NOMO-1 treated with DMSO at 0.1 percent for 48 hours (cell line): Measurements from ENCODE around the gene SUPT5H.

ENCODE experiments used
- DNase-seq: peaks from one replicate; lab custom pipeline; 2025; ENCODE audit not compliant: unreplicated experiment; lab: John Stamatoyannopoulos, UW

The SUPT5H gene

DNA sequence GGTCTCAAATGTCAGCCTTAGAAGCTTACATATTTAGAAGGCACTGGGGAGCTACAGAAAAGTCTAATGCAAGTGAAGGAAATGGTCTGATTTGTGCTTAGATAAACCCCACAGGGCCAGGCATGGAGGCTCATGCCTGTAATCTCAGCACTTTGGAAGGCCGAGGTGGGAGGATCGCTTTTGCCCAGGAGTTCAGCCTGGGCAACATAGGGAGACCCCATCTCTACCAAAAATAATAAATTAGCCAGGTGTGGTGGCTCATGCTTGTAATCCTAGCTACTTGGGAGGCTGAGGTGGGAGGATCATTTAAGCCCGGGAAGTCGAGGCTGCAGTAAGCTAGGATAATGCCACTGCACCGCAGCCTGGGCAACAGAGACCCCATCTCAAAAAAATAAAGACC lies 50.7 kb downstream of the SUPT5H start:
- no peak for DNase-seq

DNA sequence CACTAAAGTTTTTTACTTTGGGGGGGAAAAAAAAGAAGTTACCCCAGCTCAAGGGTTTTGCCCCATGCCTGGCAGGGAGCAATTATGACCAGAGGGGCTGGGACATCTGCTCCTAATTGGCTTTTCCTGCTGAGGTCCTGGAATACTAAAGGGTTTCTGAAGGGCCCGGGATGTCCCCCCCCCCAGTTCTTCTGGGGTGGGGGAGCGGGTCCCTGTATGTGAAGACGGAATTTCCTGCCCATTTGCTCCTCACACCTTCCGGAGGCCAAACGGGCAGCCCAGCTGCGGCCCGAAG lies 52.3 kb downstream of the SUPT5H start:
- no peak for DNase-seq

DNA sequence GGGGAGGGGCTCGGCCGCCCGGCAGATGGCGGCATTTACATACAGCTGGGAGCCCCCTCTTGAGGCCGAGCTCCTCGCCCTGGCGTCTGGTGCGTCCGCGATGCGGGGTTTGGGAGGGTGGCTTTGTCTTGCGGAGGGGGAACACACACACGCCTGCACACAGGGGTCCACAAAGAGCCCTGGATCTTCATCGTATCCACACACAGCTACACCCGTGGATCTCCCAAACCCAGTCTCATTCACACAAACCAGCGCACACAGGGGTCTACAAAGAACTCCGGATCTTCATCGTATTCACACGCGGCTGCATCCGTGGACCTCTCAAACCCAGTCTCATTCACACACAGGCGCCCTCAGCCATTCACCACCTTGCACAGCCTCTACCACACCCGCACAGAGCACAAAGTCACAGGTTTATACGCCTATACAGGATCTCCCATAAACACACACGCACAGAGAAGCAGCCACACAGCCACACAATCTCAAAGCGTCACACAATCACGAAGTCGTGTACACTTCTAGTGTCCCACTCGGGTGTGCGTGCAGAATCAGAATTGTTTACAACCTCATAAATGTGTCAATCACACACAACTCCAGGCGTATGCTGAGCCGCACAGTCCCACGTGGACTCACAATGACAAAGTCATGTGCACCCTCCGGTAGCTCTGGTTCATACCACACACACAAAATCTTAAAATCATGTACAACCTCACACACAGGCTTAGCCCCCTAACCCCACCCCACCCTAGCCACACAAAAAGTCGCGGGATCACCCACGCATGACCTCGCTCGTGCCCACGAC lies 52.8 kb downstream of the SUPT5H start:
- peak; percentile 31 for DNase-seq

DNA sequence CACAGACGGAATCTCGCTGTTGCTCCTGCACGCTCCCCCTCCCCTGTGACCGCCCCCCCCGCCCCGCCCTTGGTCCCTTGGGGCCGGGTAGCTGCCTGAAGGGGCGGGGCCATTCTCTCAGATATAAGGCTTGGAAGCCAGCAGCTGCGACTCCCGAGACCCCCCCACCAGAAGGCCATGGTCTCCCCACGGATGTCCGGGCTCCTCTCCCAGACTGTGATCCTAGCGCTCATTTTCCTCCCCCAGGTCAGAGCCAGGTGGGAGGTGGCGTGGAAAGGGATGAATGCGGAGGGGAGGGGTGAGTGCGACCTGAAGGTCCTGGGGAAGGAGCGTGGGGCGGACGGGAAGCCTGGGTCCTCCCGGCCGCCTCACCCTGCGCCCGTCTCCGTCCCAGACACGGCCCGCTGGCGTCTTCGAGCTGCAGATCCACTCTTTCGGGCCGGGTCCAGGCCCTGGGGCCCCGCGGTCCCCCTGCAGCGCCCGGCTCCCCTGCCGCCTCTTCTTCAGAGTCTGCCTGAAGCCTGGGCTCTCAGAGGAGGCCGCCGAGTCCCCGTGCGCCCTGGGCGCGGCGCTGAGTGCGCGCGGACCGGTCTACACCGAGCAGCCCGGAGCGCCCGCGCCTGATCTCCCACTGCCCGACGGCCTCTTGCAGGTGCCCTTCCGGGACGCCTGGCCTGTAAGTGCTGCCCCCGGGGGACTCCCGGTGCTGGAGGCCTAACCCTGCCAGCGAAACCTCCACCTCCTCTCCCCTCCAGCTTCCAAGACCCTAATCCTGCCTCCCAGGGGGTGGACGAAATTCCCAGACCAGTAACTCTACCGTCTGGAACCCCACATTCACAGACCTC lies 53.6 kb downstream of the SUPT5H start, which contains the start of gene DLL3:
Gene DLL3, plus strand, starts transcription at position 150 of the 845 bp plus-strand sequence. Its CDS starts 28 bp downstream, at position 178.
- no peak for DNase-seq

DNA sequence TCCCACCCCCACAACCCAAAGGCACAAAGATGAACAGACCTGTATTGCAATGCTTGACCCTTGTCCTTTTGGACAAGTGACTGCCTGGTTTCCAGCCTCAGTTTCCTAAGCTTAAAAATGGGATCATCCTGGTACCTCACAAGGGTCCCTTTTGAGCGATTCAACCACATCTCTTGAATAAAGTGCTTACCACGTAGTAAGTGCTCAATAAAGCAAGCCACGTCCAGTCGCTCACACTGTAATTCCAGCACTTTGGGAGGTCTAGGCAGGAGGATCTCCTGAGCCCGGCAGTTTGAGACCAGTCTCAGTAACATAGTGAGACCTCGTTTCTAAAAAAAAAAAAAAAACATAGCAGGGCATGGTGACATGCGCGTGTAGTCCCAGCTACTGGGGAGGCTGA lies 54.5 kb downstream of the SUPT5H start:
- DNase-seq = no peak

DNA sequence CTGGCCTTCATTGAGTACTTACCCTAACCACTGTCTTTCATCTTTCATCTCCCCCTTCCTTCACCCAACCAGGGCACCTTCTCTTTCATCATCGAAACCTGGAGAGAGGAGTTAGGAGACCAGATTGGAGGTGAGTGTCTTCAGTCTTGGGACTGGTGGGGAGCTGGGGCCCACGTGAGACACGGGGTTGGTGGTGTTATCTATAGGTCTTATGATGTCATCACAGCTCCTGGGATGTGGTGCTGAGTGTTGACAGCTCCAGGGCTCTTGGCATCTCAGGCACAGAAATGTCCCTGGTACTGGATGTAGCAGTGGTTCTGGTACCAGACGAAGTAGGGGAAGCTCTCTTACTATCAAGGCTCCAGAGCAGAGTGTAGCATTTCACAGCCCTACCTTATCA lies 55.2 kb downstream of the SUPT5H start:
- no peak for DNase-seq

DNA sequence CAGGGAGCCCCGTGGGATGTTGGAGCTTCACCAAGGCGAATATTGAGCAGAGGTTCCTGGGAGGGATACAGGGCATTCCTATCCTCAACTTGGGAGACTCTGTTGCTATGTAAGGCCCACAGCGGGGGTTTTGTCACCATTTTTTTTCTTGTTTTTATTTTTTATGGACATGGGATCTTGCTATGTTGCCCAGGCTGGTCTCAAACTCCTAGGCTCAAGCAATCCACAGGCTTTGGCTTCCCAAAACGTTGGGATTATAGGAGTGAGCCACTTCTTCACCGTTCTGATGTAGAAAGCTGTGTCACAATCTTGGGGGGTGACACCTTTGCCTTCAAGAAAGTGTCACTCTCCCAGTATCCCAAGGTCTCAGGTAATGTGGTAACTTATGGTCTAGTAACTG lies 56.0 kb downstream of the SUPT5H start:
- DNase-seq = no peak

DNA sequence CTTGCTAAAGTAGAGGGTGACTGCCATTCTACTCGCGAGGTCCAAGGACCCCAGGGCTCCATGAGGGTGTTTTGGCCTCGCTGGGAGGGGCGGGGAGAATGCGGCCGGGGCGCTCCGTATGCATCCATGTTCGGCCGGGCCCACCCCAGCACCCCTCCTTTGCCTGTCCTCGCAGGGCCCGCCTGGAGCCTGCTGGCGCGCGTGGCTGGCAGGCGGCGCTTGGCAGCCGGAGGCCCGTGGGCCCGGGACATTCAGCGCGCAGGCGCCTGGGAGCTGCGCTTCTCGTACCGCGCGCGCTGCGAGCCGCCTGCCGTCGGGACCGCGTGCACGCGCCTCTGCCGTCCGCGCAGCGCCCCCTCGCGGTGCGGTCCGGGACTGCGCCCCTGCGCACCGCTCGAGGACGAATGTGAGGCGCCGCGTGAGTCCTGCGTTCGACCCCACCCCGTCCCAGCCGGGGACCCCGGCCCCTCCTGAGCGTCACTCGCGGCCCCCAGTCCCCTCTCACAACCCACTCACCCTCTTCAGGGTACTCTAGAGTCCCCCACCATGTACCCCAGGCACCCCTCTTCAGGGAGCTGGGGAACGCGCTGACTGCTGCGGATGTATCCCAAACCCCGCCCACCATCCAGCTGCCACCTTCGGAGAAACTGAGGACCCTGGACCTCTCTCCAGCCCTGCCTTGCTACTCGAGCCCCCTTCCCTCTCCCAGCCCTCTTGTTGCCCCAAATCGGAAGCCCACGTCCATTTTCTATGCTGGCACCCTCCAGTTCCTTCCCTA lies 57.4 kb downstream of the SUPT5H start:
- peak; percentile 53 for DNase-seq

DNA sequence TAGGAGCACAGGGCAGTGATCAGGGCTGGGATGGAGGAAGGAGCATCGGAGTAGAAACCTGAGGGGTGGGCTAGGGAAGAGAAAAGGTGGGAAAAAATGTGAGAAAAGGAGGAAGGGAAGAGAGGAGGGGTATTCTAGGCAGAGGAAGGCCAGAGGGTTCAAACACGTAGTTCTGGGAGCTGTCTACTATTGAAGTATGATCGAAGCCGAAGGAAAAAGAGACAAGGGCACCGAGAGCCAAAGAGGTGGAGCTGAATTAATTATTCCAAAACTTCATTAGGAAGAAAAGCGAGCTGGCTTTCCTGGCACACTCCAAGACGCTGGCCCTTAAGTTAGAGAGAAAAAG lies 61.2 kb downstream of the SUPT5H start:
- no peak for DNase-seq

DNA sequence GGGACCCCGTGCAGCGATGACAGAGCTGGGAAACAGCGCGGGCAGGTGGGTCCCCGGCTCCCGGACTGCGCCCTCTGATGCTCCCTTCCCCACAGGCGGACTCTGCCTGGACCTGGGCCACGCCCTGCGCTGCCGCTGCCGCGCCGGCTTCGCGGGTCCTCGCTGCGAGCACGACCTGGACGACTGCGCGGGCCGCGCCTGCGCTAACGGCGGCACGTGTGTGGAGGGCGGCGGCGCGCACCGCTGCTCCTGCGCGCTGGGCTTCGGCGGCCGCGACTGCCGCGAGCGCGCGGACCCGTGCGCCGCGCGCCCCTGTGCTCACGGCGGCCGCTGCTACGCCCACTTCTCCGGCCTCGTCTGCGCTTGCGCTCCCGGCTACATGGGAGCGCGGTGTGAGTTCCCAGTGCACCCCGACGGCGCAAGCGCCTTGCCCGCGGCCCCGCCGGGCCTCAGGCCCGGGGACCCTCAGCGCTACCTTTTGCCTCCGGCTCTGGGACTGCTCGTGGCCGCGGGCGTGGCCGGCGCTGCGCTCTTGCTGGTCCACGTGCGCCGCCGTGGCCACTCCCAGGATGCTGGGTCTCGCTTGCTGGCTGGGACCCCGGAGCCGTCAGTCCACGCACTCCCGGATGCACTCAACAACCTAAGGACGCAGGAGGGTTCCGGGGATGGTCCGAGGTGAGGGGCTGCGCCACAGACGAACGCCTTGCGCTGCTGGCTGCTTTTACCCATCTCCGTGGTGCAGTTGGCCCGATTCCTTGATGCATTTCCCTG lies 61.7 kb downstream of the SUPT5H start:
- peak; percentile 52 for DNase-seq

DNA sequence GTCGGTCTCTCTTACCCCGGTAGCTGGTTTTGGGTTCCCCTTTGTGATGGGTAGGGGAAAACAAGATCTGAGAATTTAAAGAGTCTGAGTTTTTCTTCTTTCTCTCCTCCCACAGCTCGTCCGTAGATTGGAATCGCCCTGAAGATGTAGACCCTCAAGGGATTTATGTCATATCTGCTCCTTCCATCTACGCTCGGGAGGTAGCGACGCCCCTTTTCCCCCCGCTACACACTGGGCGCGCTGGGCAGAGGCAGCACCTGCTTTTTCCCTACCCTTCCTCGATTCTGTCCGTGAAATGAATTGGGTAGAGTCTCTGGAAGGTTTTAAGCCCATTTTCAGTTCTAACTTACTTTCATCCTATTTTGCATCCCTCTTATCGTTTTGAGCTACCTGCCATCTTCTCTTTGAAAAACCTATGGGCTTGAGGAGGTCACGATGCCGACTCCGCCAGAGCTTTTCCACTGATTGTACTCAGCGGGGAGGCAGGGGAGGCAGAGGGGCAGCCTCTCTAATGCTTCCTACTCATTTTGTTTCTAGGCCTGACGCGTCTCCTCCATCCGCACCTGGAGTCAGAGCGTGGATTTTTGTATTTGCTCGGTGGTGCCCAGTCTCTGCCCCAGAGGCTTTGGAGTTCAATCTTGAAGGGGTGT lies 62.5 kb downstream of the SUPT5H start:
- DNase-seq = no peak

DNA sequence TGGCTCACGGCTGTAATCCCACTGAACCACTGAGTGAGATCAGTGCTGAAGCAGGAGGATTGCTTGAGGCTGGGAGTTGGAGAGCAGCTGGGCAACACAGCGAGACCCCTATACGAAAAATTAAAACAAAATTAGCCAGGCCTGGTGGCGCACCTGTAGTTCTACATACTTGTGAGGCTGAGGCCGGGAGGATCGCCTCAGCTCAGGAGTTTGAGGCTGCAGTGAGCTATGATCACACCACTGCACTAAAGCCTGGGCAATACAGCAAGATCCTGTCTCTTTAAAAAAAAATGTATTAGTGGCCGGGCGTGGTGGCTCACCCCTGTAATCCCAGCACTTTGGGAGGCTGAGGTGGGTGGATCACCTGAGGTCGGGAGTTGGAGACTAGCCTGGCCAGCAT lies 63.2 kb downstream of the SUPT5H start:
- no peak for DNase-seq

DNA sequence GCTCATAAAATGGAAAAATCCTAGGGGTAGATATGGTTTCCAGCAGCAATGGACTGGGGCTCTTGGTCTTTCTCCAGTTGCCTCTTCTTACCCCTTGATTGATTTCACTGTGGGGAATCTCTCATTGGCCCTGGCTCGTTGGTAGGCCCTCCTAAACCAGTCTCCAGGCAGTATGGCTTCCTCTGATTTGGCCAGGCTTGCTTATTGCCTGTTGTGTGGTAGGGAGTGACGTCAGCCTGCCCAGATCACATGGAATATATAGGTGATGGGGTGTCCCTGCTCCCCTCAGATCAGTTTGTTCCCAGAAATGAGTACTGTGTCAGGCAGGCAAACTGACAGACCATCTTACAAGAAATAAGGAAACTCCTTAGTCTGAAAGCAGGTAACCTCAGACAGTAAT lies 63.9 kb downstream of the SUPT5H start:
- DNase-seq = no peak

DNA sequence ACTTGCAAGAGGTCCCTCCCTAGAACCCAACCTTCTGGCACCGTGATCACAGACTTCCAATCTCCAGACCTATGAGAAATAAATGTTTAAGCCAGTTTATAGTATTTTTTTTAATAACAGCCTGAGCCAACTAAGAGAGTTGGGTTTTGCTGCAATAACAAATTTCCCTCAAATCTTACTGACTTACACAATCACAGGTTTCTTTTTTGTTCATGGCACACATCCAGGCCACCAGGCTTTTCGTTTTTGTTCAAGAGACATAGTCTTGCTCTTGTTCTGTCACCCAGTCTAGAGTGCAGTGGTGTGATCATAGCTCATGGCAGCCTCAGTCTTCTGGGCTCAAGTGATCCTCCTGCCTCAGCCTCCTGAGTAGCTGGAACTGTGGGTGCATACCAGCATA lies 67.6 kb downstream of the SUPT5H start:
- no peak for DNase-seq

DNA sequence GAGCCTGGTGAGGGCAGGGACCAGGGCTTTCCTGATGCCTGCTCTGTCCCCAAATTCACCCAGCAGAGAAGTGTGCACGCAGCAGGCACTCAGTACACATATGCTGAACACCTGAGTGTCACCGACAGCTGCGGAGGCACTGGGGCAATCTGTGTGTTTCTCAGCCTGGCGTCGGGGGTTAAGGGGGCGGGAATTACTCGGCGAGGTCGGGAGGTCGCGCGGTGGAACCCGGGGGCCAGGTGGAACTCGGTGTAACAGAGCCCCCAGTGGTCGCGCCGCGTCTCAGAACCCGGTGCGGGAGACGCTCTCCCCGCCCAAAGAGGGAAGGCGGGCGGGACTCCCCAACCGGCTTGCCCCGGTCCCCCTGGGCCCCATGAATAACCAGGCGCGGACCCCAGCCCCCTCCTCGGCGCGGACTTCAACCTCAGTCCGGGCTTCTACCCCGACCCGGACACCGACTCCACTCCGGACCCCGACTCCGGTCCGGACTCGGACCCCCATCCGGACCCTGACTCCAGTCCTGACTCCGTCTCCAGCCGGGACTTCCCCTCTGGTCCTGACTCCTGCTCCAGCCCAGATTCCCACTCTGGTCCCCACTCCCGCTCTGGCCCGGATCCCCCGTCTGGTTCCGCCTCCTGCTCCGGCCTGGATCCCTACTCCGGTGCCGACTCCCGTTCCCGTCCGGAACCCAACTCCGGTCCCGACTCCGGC lies 69.6 kb downstream of the SUPT5H start, which contains the start of gene SELENOV:
Gene SELENOV, plus strand, starts transcription at position 300 of the 711 bp plus-strand sequence. Its CDS starts 74 bp downstream, at position 374.
- DNase-seq = no peak

DNA sequence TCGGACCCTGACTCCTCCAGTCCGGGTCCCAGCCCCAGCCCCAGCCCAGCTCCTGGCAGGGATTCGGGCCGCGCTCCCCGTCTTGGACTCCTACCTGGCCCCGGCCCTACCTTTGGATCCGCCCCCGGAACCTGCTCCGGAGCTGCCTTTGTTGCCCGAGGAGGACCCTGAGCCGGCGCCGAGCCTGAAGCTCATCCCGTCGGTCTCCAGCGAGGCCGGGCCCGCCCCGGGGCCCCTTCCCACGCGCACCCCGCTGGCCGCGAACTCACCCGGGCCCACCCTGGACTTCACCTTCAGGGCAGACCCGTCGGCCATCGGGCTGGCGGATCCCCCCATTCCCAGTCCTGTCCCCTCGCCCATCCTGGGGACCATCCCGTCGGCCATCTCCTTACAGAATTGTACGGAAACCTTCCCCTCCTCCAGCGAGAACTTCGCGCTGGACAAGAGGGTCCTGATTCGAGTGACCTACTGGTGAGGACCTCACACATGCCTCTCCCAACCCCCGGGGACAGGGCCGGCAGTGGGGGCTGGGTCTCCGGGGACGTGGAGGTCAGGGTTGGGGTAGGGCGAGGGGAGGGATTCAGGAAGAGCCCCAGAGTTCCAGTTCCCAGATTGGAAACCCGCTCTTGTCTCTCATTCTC lies 70.3 kb downstream of the SUPT5H start:
- no peak for DNase-seq

DNA sequence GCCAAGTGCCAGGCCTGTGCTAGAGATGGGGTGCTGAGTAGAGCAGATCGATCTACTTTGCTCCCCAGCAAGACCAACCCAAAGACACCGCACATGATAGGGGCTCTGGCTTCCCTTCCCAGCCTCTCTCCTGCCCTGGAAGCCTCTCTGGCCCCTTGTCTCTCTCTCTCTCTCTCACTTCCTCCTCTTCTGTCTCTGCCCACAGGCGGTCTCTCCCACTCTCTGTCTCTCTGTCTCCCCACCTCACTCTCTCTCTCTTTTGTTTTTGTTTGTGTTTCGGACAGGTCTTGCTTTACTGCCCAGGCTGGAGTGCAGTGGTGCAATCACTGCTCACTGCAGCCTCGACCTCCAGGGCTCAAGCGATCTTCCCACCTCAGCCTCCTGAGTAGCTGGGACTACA lies 70.9 kb downstream of the SUPT5H start:
- DNase-seq = peak; percentile 6

DNA sequence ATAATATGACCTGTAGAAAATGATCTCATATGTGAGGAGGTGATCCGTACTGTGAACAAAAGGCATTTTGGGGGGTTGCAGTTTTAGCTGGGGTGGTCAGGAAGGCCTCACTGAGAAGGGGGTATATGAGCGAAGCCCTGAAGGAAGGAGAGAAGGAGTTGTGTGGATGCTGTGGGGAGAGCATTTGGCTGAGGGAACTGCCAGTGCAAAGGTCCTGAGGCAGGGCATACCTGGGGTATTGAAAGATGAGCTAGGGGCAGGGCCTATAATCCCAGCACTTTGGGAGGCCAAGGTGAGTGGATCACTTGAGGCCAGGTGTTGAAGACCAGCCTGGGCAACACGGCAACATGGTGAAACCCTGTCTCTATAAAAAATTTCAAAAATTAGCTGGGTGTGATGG lies 72.0 kb downstream of the SUPT5H start:
- DNase-seq = no peak

DNA sequence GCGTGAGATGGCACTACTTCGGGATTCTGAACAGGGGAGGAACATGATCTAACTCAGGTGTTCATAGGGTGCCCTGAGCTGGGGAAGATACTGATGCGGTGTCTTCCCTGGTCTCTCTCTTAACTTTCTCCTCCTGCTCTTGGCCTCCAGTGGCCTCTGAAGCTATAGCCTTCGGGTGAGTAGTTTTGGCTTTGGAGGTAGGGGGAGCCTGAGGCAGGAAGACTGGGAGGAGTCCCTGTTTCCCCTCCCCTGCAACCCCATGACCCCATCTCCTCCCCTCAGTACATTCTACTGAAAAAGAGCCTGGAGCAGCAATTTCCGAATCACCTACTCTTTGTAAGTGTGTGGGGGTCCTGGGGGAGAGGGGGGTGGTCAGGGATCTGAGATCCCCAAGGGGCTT lies 73.1 kb downstream of the SUPT5H start:
- no peak for DNase-seq
